Natural killer cell (primary cell): Measurements from ENCODE around the gene SRRD. TPM values are rescaled to one million over a fixed set of nuclear protein-coding genes. Genes with fewer than 3 reads are reported as not detected.

Source experiments
- ATAC-seq, 3 donors: fragments of 150-1000 bp in 2 of 3; fragments of 200-7000 bp in 1 of 3; cut with Tn5 transposase; 1 replicate in 1 of 3; 2 replicates in 2 of 3; pipeline ENCODE4 v1.10.0; 2021; ENCODE audit warnings: mild to moderate bottlenecking in 2 of 3, moderate library complexity in 2 of 3
- DNase-seq, 2 donors: peaks; one replicate each; pipeline versions ENCODE4 v3.0.0 to v3.0.0-alpha.2; 2013 to 2021; ENCODE audit warnings: mixed read lengths in 1 of 2
- H3K27ac ChIP-seq: one replicate; pipeline ENCODE4 v1.5.1; 2013; ENCODE audit warnings: mild to moderate bottlenecking, low read length
- H3K27me3 ChIP-seq: one replicate; pipeline ENCODE4 v1.6.1; 2013; ENCODE audit warnings: low read length; ENCODE audit not compliant: control insufficient read depth, insufficient read depth
- H3K36me3 ChIP-seq: one replicate; pipeline ENCODE4 v1.6.1; 2013; ENCODE audit warnings: low read length; ENCODE audit not compliant: control insufficient read depth, insufficient read depth
- H3K4me1 ChIP-seq: one replicate; pipeline ENCODE4 v1.6.1; 2013; ENCODE audit warnings: low read length; ENCODE audit not compliant: control insufficient read depth, insufficient read depth
- H3K4me3 ChIP-seq: one replicate; pipeline ENCODE4 v1.5.1; 2013; ENCODE audit warnings: low read length
- H3K9me3 ChIP-seq: one replicate; pipeline ENCODE4 v1.6.1; 2013; ENCODE audit warnings: low read length; ENCODE audit not compliant: control insufficient read depth, insufficient read depth
- H3K27ac Mint-ChIP-seq, 2 donors: one replicate each; pipeline ENCODE4 v1.8.0; 2022; ENCODE audit warnings: mild to moderate bottlenecking in 2 of 2, mixed read lengths in 2 of 2, moderate library complexity in 1 of 2
- H3K27me3 Mint-ChIP-seq, 2 donors: one replicate each; pipeline ENCODE4 v1.8.0; 2022; ENCODE audit warnings: low read depth in 2 of 2, mixed read lengths in 2 of 2
- H3K36me3 Mint-ChIP-seq: one replicate; pipeline ENCODE4 v1.8.0; 2022; ENCODE audit warnings: mixed read lengths
- H3K4me1 Mint-ChIP-seq, 2 donors: one replicate each; pipeline ENCODE4 v1.8.0; 2022; ENCODE audit warnings: mixed read lengths in 2 of 2
- H3K4me3 Mint-ChIP-seq: one replicate; pipeline ENCODE4 v1.8.0; 2022; ENCODE audit warnings: mild to moderate bottlenecking, moderate library complexity, mixed read lengths
- H3K9me3 Mint-ChIP-seq, 2 donors: one replicate each; pipeline ENCODE4 v1.8.0; 2022; ENCODE audit warnings: mixed read lengths in 2 of 2
- WGBS: methylation state at CpG from one replicate; pipeline ENCODE4 v1.1.7; 2013; ENCODE audit warnings: missing lambda C conversion rate; ENCODE audit not compliant: insufficient coverage; 5-methylcytosine and 5-hydroxymethylcytosine counted together
- intact Hi-C: fragments of 100-400 bp; cut with micrococcal nuclease; formaldehyde crosslinking; loops from one replicate; pipeline ENCODE4 v1.14.2; 2022
- total RNA-seq, 4 donors: library from RNA; stranded (reverse); fragments of 120-200 nt in 1 of 4; gene quantifications; one replicate each; pipeline versions ENCODE4 v1.2.3 to v1.2.4, GENCODE V29; 2013 to 2022
- TF ChIP-seq, protein P1 (sequence below): fragments of 200-600 bp; IDR thresholded peaks from one replicate; pipeline ENCODE4 v1.8.0; 2022; ENCODE audit warnings: antibody characterized with exemption

Gene SRRD
- total RNA-seq, 3 donors from 2014 or later (not counting 1 experiment from before 2014, with no cell fraction given): 18.8 to 21.5 (median 21.4) TPM

DNA sequence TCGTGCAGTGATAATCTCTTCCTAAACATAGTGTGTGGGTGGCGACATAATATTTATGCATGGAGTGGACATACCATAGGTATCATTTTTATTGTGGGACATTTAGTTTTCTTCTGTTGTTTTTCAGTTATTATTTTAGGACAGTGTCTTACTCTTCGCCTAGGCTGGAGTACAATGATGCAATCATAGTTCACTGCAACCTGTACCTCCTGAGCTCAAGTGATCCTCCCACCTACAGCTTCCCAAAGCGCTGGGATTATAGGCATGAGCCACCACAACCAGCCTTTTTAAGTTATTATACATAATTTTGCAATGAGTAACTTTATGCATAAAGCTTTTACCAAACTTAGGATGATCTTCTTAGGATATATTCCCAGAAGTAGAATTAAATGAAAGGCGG, 2.7 kb downstream of the SRRD start:
- H3K36me3 Mint-ChIP-seq: no peaks in the 10 kb centered on the region

DNA sequence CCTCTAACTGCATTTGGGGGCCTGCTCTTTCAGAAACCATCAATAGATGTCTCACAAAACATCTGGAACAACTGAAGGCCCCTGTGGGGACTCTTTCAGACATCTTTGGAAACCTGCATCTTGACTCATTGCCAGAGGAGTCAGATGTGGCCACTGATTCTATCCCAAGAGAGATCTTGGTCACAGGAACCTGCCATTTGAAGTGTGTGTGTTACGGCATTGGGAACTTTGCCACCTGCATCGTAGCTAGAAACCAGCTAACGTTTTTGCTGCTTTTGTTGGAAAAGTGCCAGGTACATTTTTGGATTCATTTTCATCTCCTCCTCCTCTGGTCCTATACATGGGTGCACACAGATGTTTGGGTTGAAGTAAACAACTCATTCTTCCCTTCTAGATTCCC, 4.3 kb downstream of the SRRD start:
- peaks cover 30 to 38% of the 10 kb centered on the region in 2 donors for H3K4me1 Mint-ChIP-seq
- H3K27ac Mint-ChIP-seq: peak overlapping the region in 1 of 2 donors; percentile 29
- 84% methylated on average over 3 of the region's 3 CpGs for WGBS
- intact Hi-C loops: no loop called here
- Histone ChIP-seq H3K4me1 (peaks cover 11% of the 10 kb centered on the region), H3K36me3 (peaks cover 53% of the 10 kb centered on the region), H3K9me3 (no peaks in the 10 kb centered on the region), H3K4me3 (no peak overlapping the region), H3K27ac (no peak overlapping the region), H3K27me3 (no peaks in the 10 kb centered on the region)
- no peaks in the 10 kb centered on the region for H3K9me3 Mint-ChIP-seq
- H3K36me3 Mint-ChIP-seq: no peaks in the 10 kb centered on the region
- ATAC-seq (no peak), DNase-seq (no peak)
- no peak overlapping the region for H3K4me3 Mint-ChIP-seq
- H3K27me3 Mint-ChIP-seq: no peaks in the 10 kb centered on the region
- TF ChIP-seq, protein P1, sequence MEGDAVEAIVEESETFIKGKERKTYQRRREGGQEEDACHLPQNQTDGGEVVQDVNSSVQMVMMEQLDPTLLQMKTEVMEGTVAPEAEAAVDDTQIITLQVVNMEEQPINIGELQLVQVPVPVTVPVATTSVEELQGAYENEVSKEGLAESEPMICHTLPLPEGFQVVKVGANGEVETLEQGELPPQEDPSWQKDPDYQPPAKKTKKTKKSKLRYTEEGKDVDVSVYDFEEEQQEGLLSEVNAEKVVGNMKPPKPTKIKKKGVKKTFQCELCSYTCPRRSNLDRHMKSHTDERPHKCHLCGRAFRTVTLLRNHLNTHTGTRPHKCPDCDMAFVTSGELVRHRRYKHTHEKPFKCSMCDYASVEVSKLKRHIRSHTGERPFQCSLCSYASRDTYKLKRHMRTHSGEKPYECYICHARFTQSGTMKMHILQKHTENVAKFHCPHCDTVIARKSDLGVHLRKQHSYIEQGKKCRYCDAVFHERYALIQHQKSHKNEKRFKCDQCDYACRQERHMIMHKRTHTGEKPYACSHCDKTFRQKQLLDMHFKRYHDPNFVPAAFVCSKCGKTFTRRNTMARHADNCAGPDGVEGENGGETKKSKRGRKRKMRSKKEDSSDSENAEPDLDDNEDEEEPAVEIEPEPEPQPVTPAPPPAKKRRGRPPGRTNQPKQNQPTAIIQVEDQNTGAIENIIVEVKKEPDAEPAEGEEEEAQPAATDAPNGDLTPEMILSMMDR: no peak

More for the DNA sequence above, 2.7 kb downstream of the SRRD start:
- DNase-seq: no peak
- TF ChIP-seq, protein P1: no peak
- peaks cover 39% of the 10 kb centered on the region for H3K36me3 ChIP-seq
- Mint-ChIP-seq H3K27me3 (no peaks in the 10 kb centered on the region), H3K27ac (peak overlapping the region; percentile 95 to 98), H3K9me3 (no peaks in the 10 kb centered on the region), H3K4me1 (peaks cover 46 to 54% of the 10 kb centered on the region in 2 donors), H3K4me3 (peak overlapping the region; percentile 7)
- no CpG with 5 or more reads among the region's 5 CpGs for WGBS
- no peak for ATAC-seq
- H3K27me3 ChIP-seq: no peaks in the 10 kb centered on the region
- no peak overlapping the region for H3K27ac ChIP-seq
- H3K9me3 ChIP-seq: no peaks in the 10 kb centered on the region
- intact Hi-C loops: no loop called here
- no peak overlapping the region for H3K4me3 ChIP-seq
- peaks cover 12% of the 10 kb centered on the region for H3K4me1 ChIP-seq

DNA sequence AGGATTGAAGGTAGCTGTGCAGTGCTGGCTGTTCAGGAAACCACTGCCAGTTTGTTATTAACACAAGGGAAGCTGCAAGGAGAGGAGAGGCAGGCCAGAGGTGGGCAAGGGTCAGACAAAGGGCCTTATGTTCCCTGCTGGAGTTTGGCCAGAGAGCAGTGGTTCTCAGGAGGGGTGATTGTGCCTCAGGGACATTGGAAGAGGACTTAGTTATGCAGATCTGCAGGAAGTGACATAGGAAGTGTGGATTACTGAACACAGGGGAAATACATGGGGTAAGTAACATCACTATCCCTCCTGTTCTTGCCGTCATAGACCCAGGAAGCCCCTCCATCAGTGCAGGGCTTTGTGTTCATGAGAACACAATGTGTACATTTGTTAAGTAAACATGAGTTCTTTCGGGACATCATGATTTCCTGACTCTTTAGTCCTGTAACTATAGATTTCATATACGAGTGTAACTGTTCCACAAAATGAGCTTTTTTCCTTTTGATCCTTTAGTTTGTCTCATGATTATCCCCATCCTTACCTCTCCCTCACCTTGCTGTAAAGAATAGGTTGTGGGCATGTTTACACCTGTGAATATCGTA, 5.9 kb downstream of the SRRD start:
- Histone ChIP-seq H3K36me3 (peaks cover 68% of the 10 kb centered on the region), H3K4me1 (peaks cover 4% of the 10 kb centered on the region), H3K9me3 (no peaks in the 10 kb centered on the region), H3K27ac (no peak overlapping the region), H3K27me3 (no peaks in the 10 kb centered on the region), H3K4me3 (no peak overlapping the region)
- Mint-ChIP-seq H3K36me3 (no peaks in the 10 kb centered on the region), H3K9me3 (no peaks in the 10 kb centered on the region), H3K27me3 (no peaks in the 10 kb centered on the region), H3K4me3 (no peak overlapping the region), H3K4me1 (peaks cover 19 to 23% of the 10 kb centered on the region in 2 donors), H3K27ac (no peak overlapping the region)
- DNase-seq (no peak), ATAC-seq (no peak)
- WGBS: 86% methylated on average over 4 of the region's 4 CpGs
- TF ChIP-seq, protein P1: no peak
- intact Hi-C loops: no loop called here

DNA sequence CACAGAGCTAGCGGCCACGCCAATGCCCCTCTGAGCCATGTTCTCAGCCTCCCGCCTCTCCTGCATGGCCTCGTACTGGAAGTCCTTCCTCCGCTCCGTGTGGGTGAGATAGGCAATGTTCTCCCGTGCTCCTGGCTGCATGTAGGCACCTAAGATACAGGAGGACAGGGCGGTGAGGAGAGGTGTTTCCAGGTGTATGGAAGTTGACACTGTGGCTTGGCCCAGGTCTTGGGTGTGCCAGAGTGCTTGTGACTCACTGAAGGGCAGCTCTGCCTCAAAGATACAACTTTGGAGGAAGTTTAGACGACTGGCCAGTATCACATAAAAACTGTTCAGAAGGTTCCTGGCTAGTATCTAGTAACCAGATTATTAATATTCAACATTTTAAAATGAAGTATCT, 8.5 kb downstream of the SRRD start:
- Histone ChIP-seq H3K27ac (no peak overlapping the region), H3K4me3 (no peak overlapping the region), H3K4me1 (no peaks in the 10 kb centered on the region), H3K27me3 (no peaks in the 10 kb centered on the region), H3K9me3 (no peaks in the 10 kb centered on the region), H3K36me3 (peaks cover 89% of the 10 kb centered on the region)
- H3K9me3 Mint-ChIP-seq: no peaks in the 10 kb centered on the region
- WGBS: 94% methylated on average over 9 of the region's 9 CpGs
- TF ChIP-seq, protein P1: no peak
- intact Hi-C loops: no loop called here
- ATAC-seq: no peak
- H3K4me1 Mint-ChIP-seq: peaks cover 0 to 7% of the 10 kb centered on the region in 2 donors
- H3K36me3 Mint-ChIP-seq: no peaks in the 10 kb centered on the region
- H3K4me3 Mint-ChIP-seq: no peak overlapping the region
- DNase-seq: no peak
- H3K27ac Mint-ChIP-seq: no peak overlapping the region
- H3K27me3 Mint-ChIP-seq: no peaks in the 10 kb centered on the region
